ENCODE measurements around the gene CSE1L.
"Not testable (repeated sequence)": the region's sequence is repeated elsewhere in the genome, so short reads cannot be mapped to it uniquely, and the experiment has no call there.

CSE1L gene

GRCh38 chr20:49074521-49074920, 28.4 kb downstream of the CSE1L start:
- DNase-seq (ENCODE audit: low spot score) (no peak), FAIRE-seq (no peak)

DNA sequence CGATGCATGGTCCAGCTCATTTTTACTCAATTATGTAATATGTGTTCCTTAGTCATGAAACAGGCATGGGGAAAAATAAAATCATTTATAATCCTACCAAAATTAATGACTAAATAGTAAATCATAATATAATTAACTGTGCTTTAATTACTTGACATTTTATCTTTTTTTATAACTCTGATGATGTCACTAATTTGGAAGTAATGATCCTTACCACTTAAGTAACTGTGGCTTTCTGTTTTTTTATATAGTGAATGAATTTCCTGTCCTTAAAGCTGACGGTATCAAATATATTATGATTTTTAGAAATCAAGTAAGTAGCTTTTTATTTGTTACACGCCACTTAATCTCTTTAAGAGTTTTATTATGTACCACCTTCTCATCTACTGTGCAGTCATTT, 32.2 kb downstream of the CSE1L start:
- DNase-seq (ENCODE audit: low spot score), result no peak
- no peak for FAIRE-seq

DNA sequence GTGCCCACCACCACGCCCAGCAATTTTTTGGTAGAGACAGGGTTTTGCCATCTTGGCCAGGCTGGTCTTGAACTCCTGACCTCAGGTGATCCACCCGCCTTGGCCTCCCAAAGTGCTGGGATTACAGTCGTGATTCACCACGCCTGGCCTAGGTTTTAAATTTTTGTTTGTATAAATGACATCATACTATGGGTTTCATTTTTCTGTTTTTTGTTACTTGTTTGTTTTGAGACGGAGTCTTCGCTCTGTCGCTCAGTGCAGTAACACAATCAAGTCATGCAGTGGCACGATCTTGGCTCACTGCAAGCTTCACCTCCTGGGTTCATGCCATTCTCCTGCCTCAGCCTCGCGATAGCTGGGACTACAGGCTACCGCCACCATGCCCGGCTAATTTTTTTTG, 36.2 kb downstream of the CSE1L start:
- not testable (repeated sequence) for FAIRE-seq; DNase-seq (ENCODE audit: low spot score)

DNA sequence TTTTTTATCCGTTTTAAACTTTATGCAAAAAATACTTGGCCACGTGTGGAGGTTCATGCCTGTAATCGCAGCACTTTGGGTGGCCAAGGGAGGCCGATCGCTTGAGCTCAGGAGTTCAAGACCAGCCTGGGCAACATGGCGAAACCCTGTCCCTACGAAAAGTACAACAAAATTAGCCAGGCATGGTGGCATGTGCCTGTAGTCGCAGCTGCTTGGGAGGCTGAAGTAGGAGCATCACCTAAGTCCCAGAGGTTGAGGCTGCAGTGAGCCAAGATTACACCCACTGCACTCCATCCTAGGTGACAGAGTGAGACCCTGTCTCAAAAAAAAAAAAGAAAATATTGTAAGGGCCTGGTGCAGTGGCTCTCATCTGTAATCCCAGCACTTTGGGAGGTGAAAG, 45.0 kb downstream of the CSE1L start:
- DNase-seq (ENCODE audit: low spot score), result no peak
- no peak for FAIRE-seq

DNA sequence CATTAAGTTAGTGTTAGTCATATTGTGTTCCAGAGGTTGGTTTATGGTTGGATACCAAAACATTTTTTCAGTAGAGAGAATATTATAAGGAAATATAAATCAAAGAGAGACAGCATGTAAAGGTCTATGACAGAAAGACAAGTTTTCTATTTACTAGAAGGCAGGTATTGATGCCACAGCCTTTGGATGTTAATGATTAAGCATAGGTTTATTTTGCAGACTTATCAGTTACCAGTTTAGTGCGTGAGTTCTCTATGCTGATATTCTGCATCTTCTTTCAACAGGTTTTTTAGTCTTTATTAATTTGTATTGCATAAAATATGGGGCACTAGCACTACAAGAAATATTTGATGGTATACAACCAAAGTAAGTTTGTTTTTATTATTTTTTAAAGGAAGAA, 45.6 kb downstream of the CSE1L start:
- FAIRE-seq (no peak), DNase-seq (ENCODE audit: low spot score) (no peak)

DNA sequence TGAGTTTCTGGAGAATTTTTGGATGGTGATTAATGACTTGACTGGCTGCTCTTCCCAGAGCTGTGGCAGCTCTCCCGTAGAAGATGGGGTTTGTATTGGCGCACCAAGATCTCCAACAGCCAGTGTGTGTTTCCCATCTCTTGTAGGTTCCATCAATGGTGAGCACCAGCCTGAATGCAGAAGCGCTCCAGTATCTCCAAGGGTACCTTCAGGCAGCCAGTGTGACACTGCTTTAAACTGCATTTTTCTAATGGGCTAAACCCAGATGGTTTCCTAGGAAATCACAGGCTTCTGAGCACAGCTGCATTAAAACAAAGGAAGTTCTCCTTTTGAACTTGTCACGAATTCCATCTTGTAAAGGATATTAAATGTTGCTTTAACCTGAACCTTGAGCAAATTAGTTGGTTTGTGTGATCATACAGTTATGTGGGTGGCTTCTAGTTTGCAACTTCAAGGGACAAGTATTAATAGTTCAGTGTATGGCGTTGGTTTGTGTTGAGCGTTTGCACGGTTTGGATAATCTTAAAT, 50.2 kb downstream of the CSE1L start:
- FAIRE-seq (no peak), DNase-seq (ENCODE audit: low spot score) (no peak)

DNA sequence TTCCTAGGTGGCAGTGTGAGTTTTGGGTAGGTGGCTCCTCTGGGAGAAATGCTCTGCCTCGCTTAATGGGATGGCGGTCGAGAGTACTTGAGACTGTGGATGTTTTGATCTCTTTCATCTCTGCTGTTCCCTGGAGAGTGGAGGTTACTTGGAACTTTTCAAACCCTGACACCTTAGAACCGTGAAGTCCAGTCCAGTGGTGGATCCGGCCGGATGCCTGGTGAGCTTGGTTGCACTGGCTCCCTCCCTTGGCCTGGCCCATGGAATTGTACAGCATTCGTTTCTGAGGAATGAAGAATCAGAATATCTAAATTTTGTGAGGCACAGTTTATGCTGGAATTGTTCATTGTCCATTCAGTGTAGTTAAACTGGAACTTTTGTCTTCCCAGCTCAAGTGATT, 51.0 kb downstream of the CSE1L start:
- DNase-seq (ENCODE audit: low spot score) (no peak), FAIRE-seq (no peak)

DNA sequence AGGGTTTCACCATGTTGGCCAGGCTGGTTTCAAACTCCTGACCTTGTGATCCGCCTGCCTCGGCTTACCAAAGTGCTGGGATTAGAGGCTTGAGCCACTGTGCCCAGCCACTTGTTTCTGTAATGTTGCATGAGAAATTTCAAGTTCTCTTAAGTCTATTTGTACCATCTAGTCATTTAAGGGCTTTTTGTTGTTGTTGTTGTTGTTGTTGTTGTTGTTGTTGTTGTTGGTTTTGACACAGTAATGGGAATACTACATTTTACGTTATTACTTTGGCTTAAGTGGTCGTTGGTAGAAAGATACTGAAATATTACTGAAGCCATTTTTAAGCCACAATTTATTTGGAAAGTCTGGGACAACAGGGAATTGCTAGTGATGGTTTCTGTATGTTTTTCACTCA, 52.0 kb downstream of the CSE1L start:
- DNase-seq (ENCODE audit: low spot score) (no peak), FAIRE-seq (no peak)

DNA sequence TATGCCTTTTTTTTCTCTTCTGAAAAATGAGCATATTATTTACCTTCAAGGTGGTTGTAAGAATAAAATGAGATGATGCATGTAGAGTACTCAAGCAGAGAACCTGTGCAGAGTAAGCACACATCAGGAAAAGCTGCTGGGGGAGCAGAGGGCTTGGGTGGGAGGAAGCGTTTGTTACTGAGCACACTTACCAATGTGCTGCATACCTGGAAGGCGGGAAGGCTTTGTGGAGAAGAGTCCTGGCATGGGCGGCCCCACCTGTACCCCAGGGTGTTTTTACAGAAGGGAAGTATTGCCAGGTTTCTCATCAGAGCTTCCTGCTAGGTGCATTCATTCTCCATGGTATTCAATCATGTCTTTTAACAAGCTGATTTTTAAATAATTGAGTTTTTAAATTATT, 52.9 kb downstream of the CSE1L start:
- DNase-seq (ENCODE audit: low spot score), result no peak
- FAIRE-seq, result no peak

DNA sequence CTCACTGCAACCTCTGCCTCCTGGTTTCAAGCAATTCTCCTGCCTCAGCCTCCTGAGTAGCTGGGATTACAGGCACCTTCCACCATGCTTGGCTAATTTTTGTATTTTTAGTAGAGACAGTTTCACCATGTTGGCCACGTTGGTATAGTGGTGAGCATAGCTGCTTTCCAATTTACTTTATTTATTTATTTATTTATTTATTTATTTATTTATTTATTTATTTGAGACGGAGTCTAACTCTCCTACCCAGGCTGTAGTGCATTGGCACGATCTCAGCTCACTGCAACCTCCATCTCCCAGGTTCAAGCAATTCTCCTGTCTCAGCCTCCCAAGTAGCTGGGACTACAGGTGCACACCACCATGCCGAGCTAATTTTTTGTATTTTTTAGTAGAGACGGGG, 54.2 kb downstream of the CSE1L start:
- DNase-seq (ENCODE audit: low spot score); FAIRE-seq: not testable (repeated sequence)

- FAIRE-seq (no peak), DNase-seq (ENCODE audit: low spot score) (no peak)
These were observed 54.9 kb downstream of the CSE1L start for GRCh38 chr20:49100972-49101371.

GRCh38 chr20:49103019-49103418, 56.9 kb downstream of the CSE1L start:
- no peak for DNase-seq (ENCODE audit: low spot score)
- FAIRE-seq, result no peak

GRCh38 chr20:49103647-49104364, 57.7 kb downstream of the CSE1L start:
- no peak for DNase-seq (ENCODE audit: low spot score)
- no peak for FAIRE-seq

DNA sequence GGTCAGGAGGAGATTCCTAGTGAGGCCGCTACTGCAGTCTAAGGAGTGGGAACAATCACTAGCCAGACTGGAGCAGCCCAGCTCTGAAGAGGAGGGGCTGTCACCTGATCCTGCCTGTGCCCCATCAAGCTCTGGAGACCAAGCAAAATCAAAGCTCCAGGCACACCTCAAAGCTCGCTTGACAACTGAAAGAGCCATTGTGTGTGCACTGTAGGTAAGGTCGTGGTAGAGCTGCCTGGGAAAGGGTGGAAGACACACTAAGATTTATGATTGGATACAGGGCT, 58.2 kb downstream of the CSE1L start:
- FAIRE-seq (no peak), DNase-seq (ENCODE audit: low spot score) (no peak)

- not testable (repeated sequence) for FAIRE-seq; DNase-seq (ENCODE audit: low spot score)
These were observed 59.0 kb downstream of the CSE1L start for GRCh38 chr20:49104979-49105547.

DNA sequence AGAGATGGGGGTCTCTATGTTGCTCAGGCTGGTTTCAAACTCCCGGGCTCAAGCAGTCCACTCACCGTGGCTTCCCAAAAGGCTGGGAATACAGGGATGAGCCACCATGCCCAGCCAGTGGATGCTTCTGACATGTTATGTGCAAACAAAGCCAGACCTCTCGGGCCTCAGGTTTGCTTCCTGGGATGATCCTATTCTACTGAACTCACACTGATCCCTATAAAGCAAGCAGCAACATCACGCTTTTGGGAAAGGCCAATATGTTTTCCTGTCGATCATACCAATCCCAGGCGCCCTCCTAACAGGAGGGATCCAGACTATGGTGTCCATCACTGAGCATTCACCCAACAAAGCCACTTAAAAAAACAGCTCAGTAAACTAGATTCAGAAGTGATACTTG, 60.2 kb downstream of the CSE1L start:
- DNase-seq (ENCODE audit: low spot score) (no peak), FAIRE-seq (no peak)

DNA sequence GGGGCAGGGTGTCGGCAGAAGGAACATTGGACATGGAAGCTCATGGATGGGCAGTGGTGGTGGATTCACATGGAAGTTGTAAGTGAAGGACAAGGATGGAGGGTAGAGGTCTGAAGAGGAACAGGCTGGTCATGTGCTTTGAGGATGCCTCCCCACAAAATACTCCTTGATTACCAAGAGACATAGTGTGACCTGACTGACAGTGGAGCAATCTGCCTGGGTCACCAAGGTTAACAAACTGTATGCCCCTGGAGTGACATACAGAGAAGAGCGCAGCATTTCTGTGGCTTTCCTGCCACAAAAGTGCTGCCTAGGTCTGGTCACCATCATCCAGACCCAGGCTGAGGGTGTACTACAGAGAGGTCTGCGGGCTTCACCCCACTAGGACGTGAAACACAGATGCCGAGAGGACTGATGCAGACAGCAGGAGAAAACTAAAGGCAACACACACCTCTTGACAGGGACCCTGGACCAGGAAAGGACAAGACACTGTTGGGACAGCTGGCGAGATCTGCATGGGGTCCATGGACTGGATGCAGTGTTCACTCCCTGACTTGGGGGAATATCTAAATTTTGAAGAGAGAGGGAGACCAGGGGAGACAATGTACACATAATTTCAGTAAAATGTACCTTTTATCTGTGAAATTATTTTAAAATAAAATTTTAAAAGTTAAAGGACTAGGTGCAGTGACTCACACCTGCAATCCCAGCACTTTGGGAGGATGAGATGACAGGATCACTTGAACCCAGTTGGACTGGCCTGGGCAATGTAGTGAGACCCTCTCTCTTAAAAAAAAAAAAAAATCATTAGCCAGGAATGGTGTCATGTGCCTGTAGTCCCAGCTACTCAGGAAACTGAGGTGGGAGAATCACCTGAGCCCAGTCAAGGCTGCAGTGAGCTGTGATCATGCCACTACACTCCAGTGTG, 64.9 kb downstream of the CSE1L start:
- DNase-seq (ENCODE audit: low spot score) (no peak), FAIRE-seq (no peak)

GRCh38 chr20:49112596-49113274, 66.6 kb downstream of the CSE1L start:
- FAIRE-seq (no peak), DNase-seq (ENCODE audit: low spot score) (no peak)

GRCh38 chr20:49115564-49115963, 69.5 kb downstream of the CSE1L start:
- DNase-seq (ENCODE audit: low spot score) (no peak), FAIRE-seq (no peak)

- no peak for DNase-seq (ENCODE audit: low spot score)
- FAIRE-seq, result no peak
These were observed 72.2 kb downstream of the CSE1L start for GRCh38 chr20:49118307-49118706.

DNA sequence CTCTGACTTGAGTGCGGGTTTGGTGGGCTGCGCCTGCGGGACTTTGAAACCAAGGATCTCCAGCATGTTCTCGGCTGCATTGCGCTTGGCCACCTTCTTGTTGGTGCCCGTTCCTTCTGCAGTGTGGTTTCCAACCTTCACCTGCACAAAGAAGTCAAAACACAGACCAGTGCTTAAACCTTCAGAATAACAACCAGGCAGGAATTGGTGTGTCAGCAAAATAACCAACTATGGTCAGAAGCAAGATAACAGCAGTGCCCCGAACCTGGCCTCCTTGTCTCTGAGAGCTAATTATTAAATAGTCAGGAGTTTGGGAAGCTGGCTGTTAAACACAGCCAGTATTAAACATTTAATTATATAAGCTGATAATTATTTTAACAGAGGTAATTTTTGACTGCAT, 73.9 kb downstream of the CSE1L start:
- no peak for DNase-seq (ENCODE audit: low spot score)
- no peak for FAIRE-seq

- no peak for FAIRE-seq
- no peak for DNase-seq (ENCODE audit: low spot score)
These were observed 76.8 kb downstream of the CSE1L start for GRCh38 chr20:49122920-49123319.
